Neural cell (in vitro differentiated cells): Measurements from ENCODE around the gene INSR.

Experiments
- EZH2 ChIP-seq: fragments of 200-600, 300-800 bp; shearing (Covaris generic), sonication (generic); IDR thresholded peaks from 2 replicates; pipeline ENCODE4 v1.6.1; 2014; ENCODE audit warnings: antibody characterized with exemption, low read length, borderline replicate concordance, mild to moderate bottlenecking; ENCODE audit not compliant: insufficient read depth, poor library complexity, severe bottlenecking
- TF ChIP-seq, protein P1 (sequence below): fragments of 450-650 bp; IDR thresholded peaks from 2 replicates; pipeline ENCODE4 v1.5.1; 2014; ENCODE audit warnings: antibody characterized with exemption, mild to moderate bottlenecking, moderate library complexity; ENCODE audit not compliant: poor library complexity, severe bottlenecking

DNA sequence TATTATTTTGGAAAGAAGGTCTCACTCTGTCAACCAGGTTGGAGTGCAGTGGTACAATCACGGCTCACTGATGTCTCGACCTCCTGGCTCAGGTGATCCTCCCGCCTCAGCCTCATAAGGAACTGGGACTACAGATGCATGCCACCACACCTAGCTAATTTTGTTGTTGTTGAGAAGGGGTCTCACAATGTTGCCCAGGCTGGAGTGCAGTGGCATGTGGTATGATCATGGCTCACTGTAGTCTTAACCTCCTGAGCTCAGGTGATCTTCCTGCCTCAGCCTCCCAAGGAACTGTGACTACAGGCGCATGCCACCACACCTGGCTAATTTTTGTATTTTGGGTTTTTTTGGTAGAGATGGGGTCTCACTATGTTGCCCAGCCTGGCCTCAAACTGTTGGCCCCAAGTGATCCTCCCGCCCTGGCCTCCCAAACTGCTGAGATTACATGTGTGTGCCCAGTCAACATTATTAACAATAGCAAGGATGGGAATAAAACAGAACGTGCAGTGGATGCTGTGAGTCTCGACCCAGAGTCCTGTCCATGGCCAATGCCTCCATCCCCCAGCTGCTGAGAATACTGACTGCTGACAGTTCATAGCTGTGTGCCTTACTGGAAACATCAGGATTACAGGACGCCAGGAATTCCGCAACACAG is 230.3 kb downstream of the INSR start:
- TF ChIP-seq, protein P1, sequence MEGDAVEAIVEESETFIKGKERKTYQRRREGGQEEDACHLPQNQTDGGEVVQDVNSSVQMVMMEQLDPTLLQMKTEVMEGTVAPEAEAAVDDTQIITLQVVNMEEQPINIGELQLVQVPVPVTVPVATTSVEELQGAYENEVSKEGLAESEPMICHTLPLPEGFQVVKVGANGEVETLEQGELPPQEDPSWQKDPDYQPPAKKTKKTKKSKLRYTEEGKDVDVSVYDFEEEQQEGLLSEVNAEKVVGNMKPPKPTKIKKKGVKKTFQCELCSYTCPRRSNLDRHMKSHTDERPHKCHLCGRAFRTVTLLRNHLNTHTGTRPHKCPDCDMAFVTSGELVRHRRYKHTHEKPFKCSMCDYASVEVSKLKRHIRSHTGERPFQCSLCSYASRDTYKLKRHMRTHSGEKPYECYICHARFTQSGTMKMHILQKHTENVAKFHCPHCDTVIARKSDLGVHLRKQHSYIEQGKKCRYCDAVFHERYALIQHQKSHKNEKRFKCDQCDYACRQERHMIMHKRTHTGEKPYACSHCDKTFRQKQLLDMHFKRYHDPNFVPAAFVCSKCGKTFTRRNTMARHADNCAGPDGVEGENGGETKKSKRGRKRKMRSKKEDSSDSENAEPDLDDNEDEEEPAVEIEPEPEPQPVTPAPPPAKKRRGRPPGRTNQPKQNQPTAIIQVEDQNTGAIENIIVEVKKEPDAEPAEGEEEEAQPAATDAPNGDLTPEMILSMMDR = no peak
- no peak for TF ChIP-seq EZH2
